K562 (cell line): ENCODE measurements around the gene SLC34A1. TPM values are rescaled to one million over a fixed set of nuclear protein-coding genes. Genes with fewer than 3 reads are reported as not detected.

ENCODE experiments used
- ETS1 ChIP-seq: conservative IDR thresholded peaks from 2 replicates; pipeline ENCODE4 v1.6.1; 2011; ENCODE audit warnings: low read depth, mild to moderate bottlenecking, low read length; ENCODE audit not compliant: control insufficient read depth
- FOXO4 ChIP-seq: fragments of 450-650 bp; formaldehyde crosslinking; IDR thresholded peaks from 2 replicates; pipeline ENCODE4 v1.4.0; 2020; ENCODE audit warnings: mild to moderate bottlenecking, moderate library complexity
- HDAC6 ChIP-seq: IDR thresholded peaks from 2 replicates; pipeline ENCODE4 v1.6.1; 2012; ENCODE audit warnings: low read depth, mild to moderate bottlenecking, control low read depth, inconsistent platforms, low read length, moderate library complexity
- HMGN3 ChIP-seq: IDR thresholded peaks from 2 replicates; pipeline ENCODE4 v1.6.1; 2011; ENCODE audit warnings: borderline replicate concordance, low read depth, mild to moderate bottlenecking, mixed read lengths, low read length; ENCODE audit not compliant: insufficient read length; ENCODE audit errors: extremely low read depth
- KDM4B ChIP-seq, 2 experiments: fragments of 450-650 bp in 1 of 2; sonication (generic) in 1 of 2; IDR thresholded peaks; 2 replicates each; pipeline ENCODE4 v1.6.1; 2016 to 2017; ENCODE audit warnings: borderline replicate concordance in 2 of 2, antibody characterized with exemption in 1 of 2, low read depth in 1 of 2, mild to moderate bottlenecking in 1 of 2
- MIER1 ChIP-seq: fragments of 450-650 bp; IDR thresholded peaks from 2 replicates; pipeline ENCODE4 v1.6.1; 2016; ENCODE audit warnings: antibody characterized with exemption, mild to moderate bottlenecking, low read depth
- PHTF2 ChIP-seq: fragments of 250-450 bp; sonication (Bioruptor Pico); IDR thresholded peaks from 2 replicates; pipeline ENCODE4 v1.5.0; 2021; ENCODE audit warnings: mild to moderate bottlenecking
- RBBP5 ChIP-seq: fragments of 200-600 bp; sonication (generic); IDR thresholded peaks from 2 replicates; pipeline ENCODE4 v1.6.1; 2012; ENCODE audit warnings: borderline replicate concordance, mild to moderate bottlenecking, low read length, control low read depth, inconsistent platforms; ENCODE audit not compliant: insufficient read depth, poor library complexity, severe bottlenecking
- RBM17 ChIP-seq: fragments of 200-400 bp; formaldehyde crosslinking; IDR thresholded peaks from 2 replicates; pipeline ENCODE4 v1.6.1; 2017; ENCODE audit warnings: low read depth, mild to moderate bottlenecking, low read length, borderline replicate concordance
- RFX1 ChIP-seq: fragments of 450-650 bp; IDR thresholded peaks from 2 replicates; pipeline ENCODE4 v1.6.1; 2016; ENCODE audit warnings: mild to moderate bottlenecking, moderate library complexity
- RHOXF2B ChIP-seq: fragments of 250-450 bp; sonication (Bioruptor Pico); conservative IDR thresholded peaks from 2 replicates; pipeline ENCODE4 v1.5.1; 2021
- TRIM24 ChIP-seq, 2 experiments: fragments of 450-650 bp; IDR thresholded peaks; 2 replicates each; pipeline ENCODE4 v1.6.1; 2016
- U2AF1 ChIP-seq: fragments of 200-400 bp; formaldehyde crosslinking; optimal IDR thresholded peaks from 2 replicates; pipeline ENCODE3; 2017; ENCODE audit warnings: mild to moderate bottlenecking, low read depth, low read length, moderate library complexity
- YBX1 ChIP-seq: fragments of 450-650 bp; IDR thresholded peaks from 2 replicates; pipeline ENCODE4 v1.7.1; 2016; ENCODE audit warnings: mild to moderate bottlenecking
- ZBTB7A ChIP-seq: IDR thresholded peaks from 2 replicates; pipeline ENCODE4 v1.6.1; 2011; ENCODE audit warnings: low read depth, mild to moderate bottlenecking, low read length, moderate library complexity, borderline replicate concordance; ENCODE audit not compliant: control insufficient read depth
- ZNF133 ChIP-seq: fragments of 250-450 bp; sonication (Bioruptor Pico); IDR thresholded peaks from 2 replicates; pipeline ENCODE4 v1.4.0; 2020; ENCODE audit warnings: mild to moderate bottlenecking
- ZNF165 ChIP-seq: fragments of 250-450 bp; sonication (Bioruptor Pico); IDR thresholded peaks from 2 replicates; pipeline ENCODE4 v1.4.0; 2020; ENCODE audit warnings: borderline replicate concordance
- ZNF274 ChIP-seq: IDR thresholded peaks from 2 replicates; pipeline ENCODE4 v1.6.1; 2011; ENCODE audit warnings: low read depth, mild to moderate bottlenecking, low read length, moderate library complexity, borderline replicate concordance
- ZNF280B ChIP-seq: fragments of 250-450 bp; sonication (Bioruptor Pico); IDR thresholded peaks from 2 replicates; pipeline ENCODE4 v1.5.1; 2021; ENCODE audit warnings: mild to moderate bottlenecking
- ZNF639 ChIP-seq, 2 experiments: fragments of 200-800 bp in 1 of 2; sonication (Bioruptor generic) in 1 of 2; sonication (generic) in 1 of 2; formaldehyde crosslinking in 1 of 2; IDR thresholded peaks in 1 of 2; conservative IDR thresholded peaks in 1 of 2; 2 replicates each; pipeline versions ENCODE4 v1.5.0 to v1.6.1; 2016 to 2020; ENCODE audit warnings: missing compliant biosample characterization in 1 of 2, missing genetic modification characterization in 1 of 2, missing genetic modification reagents in 1 of 2
- ZNF699 ChIP-seq: fragments of 250-450 bp; sonication (Bioruptor Pico); IDR thresholded peaks from 2 replicates; pipeline ENCODE4 v1.8.0; 2021; ENCODE audit warnings: mild to moderate bottlenecking, moderate library complexity; ENCODE audit not compliant: insufficient replicate concordance
- polyA plus RNA-seq, 8 experiments: library from polyadenylated mRNA; depleted of rRNA in 4 of 8; stranded (reverse) in 5 of 8; unstranded in 3 of 8; fragments of >200 nt; fragmentation: Nextera tagmentation in 2 of 8; fragmentation: Illumina TruSeq in 1 of 8; extraction: Ambion mirVana in 2 of 8; extraction: Trizol in 1 of 8; gene quantifications; 2 replicates each; pipeline versions ENCODE4 v1.2.1 to v1.2.3, GENCODE V29; 2011 to 2014; ENCODE audit warnings: inconsistent platforms in 1 of 8, missing spikeins in 1 of 8
- total RNA-seq, 7 experiments: library from RNA; depleted of rRNA in 6 of 7; stranded (reverse); fragments of >200 nt in 6 of 7; fragmentation: Illumina TruSeq in 2 of 7; extraction: Trizol in 2 of 7; gene quantifications; 2 replicates each; pipeline versions ENCODE4 v1.2.1 to v1.2.3, GENCODE V29; 2011 to 2021; ENCODE audit warnings: low replicate concordance in 1 of 7

The SLC34A1 gene
- total and polyA plus RNA-seq, 9 of the 15 experiments (the other 6 are each of a cell fraction or from before 2014, with no cell fraction given) = not detected

GRCh38 chr5:177446200-177447065, 62.2 kb downstream of the SLC34A1 start, which contains the start of gene PRR7 (continued):
- TF ChIP-seq ETS1 (no peak; the same call in 1 of the 2 replicates), RHOXF2B (CRISPR knock-in tag) (peak; percentile 90), RBBP5 (no peak), TRIM24 (IDR thresholded peaks at IDR 0.05) (no peak), PHTF2 (peak; percentile 88; the same call in 1 of the 2 replicates), U2AF1 (peak; percentile 45), ZNF639 (CRISPR knock-in tag; conservative IDR thresholded peaks at IDR 0.05 in 1 of 2, IDR thresholded peaks at IDR 0.05 in 1 of 2) (peak in 1 of 2 experiments; percentile 40; a peak in 1 of 4 replicates), YBX1 (no peak), ZNF133 (CRISPR knock-in tag) (no peak), RFX1 (no peak), HDAC6 (peak; percentile 48; the same call in 1 of the 2 replicates), ZNF274 (no peak), ZNF699 (CRISPR knock-in tag) (no peak), MIER1 (no peak), FOXO4 (CRISPR knock-in tag) (no peak), ZNF165 (CRISPR knock-in tag) (no peak), ZNF280B (peak; percentile 32; the same call in 1 of the 2 replicates), HMGN3 (peak; percentile 92), KDM4B (IDR thresholded peaks at IDR 0.05; ENCODE audit: borderline replicate concordance in 2 of 2, low read depth in 1 of 2) (no peak; a peak in 2 of 4 replicates), ZBTB7A (peak; percentile 24; the same call in 1 of the 2 replicates), RBM17 (no peak)
